HG03103 (cell line): Measurements from ENCODE around the gene TSPEAR.
"Not testable (repeated sequence)": the region's sequence is repeated elsewhere in the genome, so short reads cannot be mapped to it uniquely, and the experiment has no call there.

Source experiments
- ATAC-seq: cut with Tn5 transposase; IDR thresholded peaks from one replicate; pipeline ENCODE4 v1.9.1; 2021; ENCODE audit warnings: low read depth; ENCODE audit not compliant: unreplicated experiment

The TSPEAR gene

DNA sequence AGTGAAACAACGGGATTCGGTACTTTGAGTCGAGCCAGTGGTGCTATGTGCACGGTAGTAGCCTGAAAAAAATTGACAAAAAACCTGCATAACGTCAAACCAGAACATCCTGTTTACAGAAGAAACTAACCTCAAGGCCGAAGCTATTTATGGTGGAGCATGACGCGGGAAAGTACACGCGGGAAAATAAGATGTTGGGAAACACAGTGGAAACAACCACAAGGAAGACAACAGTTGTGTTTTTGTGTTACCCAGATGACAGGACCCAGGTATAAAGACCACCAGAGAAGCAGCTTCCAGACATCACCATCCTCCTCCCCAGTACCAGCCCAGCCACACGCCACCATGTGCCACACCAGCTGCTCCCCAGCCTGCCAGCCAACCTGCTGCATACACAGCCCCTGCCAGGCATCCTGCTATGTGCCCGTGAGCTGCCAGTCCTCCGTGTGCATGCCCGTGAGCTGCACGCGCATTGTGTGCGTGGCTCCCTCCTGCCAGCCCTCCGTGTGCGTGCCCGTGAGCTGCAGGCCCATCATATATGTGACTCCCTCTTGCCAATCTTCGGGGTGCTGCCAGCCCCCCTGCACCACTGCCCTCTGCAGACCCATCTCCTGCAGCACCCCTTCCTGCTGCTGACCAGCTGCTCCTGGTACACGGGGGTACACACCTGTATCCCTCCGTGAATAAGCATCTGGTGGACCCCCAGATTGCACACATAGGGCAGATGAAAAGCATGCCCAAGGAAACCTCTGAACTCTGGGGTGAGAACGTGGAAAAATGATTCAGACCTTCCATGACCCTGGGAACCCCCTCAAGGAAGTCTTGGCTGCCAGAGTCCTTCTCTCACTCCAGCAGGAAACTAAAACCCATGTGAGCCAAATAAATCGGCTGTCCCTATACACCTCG is 53.5 kb downstream of the TSPEAR start, which contains the start of gene KRTAP12-3:
Gene KRTAP12-3, plus strand, starts transcription at position 298 of the 906 bp plus-strand sequence. Its CDS starts 48 bp downstream, at position 346.
- no peak for ATAC-seq

DNA sequence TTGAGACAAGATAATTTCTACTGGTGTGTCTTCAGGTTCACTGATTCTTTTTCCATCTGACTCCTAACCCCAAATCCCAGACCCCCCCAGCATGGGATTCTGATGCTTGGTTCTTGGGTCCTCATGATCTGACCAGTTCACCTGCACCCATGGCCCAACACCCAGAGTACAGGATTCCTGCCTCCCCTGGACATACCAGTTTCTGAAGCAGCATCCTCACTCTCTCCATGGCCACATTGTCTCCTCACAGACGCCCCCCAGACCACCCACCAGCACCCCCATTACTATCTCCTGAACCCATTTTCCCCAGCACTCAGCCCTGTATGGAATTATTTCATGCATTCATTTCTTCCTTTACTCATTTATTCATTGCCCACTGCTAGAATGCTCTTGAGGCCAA is 54.5 kb downstream of the TSPEAR start:
- ATAC-seq = no peak

DNA sequence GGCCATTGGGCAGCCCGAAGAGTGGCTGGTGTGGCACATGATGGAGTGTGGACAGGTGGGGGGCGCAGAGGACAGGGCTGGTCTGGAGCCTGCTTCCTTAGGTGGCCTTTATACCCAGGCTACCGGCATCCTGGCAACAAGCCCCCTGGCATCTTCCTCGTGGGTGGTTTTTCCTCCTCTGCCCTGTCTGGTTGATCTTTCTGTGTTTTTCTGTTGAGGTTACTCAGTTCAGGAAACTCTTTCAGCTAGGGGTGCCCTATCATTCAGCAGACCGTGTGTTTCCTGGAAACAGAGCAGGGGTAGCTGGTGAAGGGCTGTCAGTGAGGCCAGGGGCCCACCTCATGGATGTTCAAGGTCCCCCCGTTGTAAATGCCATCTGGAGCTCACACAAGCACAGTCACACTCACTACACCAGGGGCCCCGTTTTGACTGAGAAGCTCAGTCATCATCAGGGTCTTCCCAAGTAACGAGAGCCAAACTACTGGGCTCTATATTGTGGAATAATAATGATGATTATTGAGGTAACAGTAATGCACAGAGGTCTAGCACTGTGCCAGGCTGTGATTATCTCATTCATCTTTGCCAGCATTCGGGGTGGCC is 56.7 kb downstream of the TSPEAR start, which contains the start of gene KRTAP12-4:
Gene KRTAP12-4, minus strand, starts transcription at position 84 of the 600 bp plus-strand sequence. Its CDS starts 45 bp downstream, at position 39.
- no peak for ATAC-seq

DNA sequence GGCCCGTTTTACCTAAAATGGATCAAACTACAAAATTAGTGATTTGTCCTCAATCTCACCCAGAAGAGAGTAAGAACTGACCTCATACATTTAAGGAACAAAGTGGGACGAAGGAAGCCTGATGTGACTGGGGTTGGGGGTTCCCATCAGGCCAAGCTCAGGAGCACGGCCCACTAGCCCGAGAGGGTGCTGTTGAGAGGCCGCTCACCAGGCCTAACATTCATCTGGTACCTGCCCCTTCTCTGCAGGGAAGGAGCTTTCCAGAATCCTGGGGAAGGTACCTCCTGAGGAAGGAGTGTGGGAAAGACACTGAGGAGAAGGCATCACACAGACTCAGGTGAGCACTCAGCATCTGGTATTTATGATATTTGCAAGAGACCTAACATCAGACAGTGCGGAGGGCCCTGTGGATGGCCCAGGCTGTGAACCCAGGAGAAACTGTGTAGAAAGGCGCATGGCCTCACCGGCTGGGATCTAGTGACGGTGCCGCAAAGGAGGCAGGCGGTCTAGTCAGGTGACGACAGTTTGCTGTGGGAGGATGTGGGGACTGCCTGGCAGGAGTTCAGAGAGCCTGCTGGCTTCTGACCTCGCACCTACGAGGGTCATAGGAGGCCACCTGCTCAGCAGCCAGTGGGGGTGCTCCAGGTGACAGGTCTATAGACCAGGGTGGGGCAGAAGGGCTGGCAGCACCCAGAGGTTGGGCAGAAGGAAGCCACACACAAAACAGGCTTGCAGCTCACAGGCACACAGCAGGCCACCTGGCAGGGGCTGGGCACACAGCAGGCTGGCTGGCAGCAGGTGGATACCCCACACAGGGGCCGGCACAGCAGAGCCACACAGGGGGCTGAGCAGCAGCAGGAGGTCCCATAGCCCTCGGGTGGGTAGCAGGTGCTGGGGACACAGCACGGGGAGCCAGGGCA is 57.5 kb downstream of the TSPEAR start:
- no peak for ATAC-seq

DNA sequence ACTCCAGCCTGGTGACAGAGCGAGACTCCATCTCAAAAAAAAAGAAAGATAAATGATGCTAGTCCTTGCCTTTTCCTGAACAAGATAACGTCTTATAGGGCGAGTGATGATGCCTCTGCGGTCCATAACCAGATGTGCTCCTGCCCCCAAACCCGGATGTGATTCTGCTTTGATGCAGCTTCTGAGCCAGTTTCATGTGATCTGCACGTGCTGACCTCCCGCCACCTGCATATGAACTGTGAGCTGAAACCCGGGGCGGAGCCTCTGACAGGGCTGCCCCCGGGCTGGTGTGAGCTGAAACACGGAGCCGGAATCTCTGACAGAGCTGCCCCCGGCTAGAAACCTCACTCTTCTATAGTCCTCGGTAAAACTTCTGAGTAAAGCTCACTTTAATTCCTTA is 58.2 kb downstream of the TSPEAR start:
- ATAC-seq = no peak

DNA sequence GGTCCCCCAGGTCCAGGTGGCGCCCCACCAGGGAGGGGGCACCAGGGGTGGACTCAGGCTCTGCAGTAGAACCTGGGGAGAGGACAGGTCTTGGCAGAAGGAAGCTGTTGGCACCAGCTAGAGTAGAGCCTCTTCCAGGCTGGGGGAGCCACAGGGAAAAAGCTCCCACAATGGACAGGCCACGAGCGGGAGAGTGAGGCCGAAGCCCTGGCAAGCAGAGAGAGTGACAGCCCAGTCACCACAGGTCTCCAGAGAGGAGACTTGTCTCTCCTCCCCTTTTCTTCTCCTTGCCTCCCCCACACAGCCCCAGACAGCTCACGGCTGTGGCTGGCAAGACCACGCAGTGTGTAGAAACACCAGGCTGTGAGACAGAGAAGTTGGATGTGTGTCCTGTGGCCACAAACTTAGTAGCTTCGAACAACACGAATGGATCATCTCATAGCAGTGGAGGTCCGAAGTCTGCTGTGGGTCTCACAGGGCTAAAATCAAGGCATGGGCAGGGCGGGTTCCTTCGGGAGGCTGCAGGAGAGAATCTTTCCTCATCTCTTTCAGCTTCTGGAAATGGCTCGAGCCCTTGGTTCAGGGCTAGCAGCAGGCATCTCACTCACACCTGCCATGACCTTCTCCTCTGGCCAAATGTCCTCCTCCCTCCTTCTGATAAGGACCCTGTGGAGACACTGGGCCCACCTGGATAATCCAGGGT is 60.2 kb downstream of the TSPEAR start:
- no peak for ATAC-seq

DNA sequence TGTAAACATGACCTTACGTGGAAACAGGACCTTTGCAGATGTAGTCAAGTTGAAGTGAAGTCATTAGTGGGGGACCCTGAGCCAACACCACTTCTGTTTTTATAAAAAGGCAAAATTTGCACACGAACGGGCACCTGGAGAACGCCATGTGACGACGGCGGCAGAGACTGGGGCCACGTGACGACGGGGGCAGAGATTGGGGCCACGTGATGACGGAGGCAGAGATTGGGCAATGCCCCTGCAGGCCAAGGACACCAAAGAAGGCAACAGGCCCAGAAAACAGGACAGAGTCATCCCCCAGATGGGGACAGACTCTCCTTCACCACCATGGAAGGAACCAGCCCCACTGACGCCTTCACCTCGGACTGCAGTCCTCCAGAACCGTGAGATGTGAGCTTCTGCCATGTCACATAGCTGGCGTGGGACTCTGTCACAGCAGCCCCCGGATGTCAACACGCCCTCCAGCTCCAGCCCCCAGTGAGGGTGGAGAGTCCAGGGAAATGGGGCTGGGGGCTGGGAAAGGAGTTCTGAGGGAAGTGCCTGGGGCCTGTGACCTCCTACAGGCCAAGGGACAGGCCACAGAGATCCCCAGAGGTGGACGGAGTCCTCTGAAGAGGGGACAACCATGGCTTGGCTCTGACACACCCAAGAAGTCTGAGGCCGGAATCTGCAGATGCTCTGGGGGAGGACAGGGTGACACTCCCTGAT is 61.0 kb downstream of the TSPEAR start:
- ATAC-seq = no peak

DNA sequence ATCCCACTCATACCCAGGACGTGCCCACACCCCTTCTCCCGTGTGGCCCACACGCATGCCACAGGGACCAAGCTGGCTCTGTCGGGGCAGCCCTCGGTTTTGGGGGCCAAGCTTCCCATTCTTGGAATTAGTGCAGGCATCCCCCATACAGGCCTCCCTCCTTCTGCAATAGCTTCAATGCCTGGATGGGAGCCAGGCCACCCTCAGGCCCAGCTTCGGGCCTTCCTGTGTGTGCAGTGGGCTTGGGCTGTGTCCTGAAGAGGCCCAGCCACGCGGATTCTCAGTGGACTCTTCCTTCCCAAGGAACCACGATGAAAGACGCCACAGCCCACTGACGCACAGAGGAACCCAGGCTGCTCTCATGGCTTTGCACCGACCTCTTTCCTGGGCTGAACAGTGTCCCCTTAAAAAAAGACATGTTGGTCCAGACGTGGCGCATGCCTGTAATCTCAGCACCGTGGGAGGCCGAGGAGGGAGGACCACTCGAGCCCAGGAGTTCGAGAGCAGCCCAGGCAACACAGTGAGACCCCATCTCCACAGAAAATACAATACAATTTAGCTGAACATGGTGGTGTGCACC is 61.8 kb downstream of the TSPEAR start:
- ATAC-seq = no peak

DNA sequence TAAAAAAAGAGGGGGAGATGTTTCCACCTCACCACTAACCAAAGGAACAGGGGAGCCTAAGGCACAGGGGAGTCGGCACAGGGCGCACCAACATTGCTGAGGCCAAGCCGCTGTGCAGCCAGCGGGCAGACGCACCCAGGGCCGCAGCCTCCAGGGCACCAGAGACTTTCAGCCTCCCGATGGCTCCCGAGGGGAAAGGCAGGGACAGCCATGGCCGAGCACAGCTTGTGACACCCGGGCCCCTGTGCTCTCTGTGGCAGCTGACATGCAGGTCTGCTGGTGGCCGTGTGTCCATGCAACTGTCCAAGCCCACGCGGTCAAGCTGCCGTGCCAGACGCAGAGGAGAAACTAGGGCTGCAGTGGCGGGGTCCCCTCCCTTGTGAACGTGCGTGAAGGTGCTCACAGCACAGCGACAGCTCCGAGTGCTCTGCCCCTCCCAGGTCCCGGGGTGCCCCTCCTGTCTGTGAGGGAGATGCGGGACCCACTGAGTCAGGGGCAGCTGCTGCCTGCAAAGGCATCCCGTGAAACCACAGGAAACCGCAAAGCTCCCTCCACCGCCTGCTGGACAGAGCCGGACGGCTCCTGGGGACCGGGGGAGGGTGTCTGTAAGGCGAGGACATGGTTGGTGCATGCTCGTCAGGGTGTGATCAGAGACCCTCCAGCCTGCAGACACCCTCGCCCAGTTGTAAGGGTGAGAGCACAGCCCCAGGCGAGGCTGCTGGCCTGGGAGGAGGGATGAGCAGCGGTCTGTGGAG is 62.6 kb downstream of the TSPEAR start:
- no peak for ATAC-seq

DNA sequence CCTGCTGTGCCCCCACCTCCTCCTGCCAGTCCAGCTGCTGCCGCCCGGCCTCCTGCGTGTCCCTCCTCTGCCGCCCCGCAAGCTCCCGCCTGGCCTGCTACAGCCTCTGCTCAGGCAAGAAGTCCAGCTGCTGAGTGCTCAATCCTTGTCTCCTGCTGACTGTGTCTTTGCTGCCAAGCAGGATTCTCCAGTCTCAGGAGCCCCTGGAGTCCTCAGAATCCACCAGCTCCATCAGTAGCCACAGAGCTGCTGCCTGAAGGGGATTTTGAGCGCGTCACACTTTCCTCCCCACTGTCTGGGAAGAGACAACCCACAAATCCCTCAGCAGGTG is 64.2 kb downstream of the TSPEAR start:
- no peak for ATAC-seq

DNA sequence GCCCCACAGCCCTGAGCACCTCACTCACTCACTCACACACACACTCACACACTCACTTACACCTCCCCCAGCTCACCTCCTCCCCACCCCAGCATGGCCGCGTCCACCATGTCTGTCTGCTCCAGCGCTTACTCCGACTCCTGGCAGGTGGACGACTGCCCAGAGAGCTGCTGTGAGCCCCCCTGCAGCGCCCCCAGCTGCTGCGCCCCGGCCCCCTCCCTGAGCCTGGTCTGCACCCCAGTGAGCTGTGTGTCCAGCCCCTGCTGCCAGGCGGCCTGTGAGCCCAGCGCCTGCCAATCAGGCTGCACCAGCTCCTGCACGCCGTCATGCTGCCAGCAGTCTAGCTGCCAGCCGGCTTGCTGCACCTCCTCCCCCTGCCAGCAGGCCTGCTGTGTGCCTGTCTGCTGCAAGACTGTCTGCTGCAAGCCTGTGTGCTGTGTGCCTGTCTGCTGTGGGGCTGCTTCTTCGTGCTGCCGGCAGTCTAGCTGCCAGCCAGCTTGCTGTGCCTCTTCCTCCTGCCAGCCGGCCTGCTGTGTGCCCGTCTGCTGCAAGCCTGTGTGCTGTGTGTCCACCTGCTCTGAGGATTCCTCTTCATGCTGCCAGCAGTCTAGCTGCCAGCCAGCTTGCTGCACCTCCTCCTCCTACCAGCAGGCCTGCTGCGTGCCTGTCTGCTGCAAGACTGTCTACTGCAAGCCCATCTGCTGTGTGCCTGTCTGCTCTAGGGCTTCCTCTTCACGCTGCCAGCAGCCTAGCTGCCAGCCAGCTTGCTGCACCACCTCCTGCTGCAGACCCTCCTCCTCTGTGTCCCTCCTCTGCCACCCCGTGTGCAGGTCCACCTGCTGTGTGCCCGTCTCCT is 64.8 kb downstream of the TSPEAR start, which contains the start of gene KRTAP10-11:
Gene KRTAP10-11, plus strand, starts transcription at position 49 of the 856 bp plus-strand sequence. Its CDS starts 45 bp downstream, at position 94.
- not testable (repeated sequence) for ATAC-seq

DNA sequence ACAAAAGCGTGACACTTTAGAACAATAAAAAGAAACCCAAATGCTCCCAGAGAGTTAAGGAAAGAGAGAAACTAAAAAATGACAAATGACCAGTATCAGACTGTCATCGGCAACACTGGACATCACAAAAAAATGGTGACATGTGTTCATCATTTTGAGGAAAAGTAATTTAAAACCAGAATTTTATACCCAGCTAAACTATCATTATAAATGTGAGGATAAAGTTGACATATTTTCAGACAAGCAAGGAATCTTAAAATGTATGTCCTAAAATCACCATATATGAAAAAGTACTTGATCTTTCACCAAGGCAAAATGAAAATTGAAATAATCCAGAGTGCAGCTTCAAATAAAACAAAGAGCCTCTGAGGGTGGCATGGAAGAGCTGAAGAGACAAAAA is 66.5 kb downstream of the TSPEAR start:
- no peak for ATAC-seq

DNA sequence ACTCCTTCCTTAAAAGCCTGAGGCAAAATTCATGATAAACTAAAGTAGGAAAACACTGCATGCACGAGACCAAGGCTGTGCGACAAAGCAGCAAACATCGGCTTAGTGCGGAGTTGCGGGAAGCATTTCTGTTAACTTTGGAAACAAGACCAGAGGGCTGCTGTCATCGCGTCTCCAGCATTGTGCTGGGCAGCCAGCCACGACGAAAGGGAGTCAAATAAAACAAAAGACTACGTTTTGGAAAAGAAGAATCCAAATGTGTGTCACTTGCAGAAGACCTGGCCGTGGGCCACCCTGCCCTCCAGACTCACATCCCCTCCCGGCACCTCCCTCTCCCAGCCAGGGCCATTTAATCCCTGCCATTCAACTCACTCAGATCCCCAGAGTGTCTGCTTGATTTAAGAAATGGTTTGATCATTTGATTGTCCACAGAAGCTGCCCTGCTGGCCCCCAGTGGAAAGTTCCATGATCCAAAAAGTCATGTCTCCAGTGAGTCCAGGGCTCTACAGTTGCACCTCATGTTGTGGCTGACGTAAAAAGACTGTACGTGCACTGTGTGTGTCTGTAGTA is 67.5 kb downstream of the TSPEAR start:
- ATAC-seq = no peak

DNA sequence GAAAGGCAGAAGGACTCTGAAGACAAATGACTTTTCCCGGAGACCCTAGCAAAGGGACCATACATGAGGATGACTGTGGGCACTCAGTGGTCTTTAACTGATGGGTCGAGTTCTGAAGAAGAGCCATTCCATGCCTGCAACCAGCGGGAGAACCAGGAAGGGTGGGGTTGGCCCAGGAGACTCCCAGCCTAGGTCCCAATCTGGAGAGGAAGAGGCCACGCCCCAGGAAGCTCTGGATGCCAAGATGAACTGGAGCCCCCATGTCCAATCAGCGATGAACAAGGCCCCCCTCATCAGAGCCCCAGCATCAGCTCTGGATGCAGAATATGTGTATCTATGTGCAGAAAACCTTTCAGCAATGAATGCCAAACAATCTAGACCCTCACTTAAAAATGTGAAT is 70.6 kb downstream of the TSPEAR start:
- ATAC-seq = no peak

DNA sequence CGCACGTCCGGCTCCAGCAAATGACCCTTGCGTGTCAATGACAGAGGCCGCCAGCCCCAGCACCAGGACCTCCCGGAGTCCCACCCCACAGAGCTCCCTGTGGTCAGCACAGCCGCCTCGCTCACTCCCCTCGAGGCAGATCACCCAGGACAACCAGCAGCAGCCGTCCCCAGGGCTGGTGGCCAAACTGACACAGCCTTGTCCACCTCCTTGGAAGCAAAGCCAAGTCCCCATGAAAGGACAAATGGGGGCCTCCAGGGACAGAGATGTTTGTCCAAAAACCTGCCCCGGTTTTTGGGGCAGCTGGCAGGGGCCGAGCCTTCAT is 72.1 kb downstream of the TSPEAR start:
- ATAC-seq = no peak

DNA sequence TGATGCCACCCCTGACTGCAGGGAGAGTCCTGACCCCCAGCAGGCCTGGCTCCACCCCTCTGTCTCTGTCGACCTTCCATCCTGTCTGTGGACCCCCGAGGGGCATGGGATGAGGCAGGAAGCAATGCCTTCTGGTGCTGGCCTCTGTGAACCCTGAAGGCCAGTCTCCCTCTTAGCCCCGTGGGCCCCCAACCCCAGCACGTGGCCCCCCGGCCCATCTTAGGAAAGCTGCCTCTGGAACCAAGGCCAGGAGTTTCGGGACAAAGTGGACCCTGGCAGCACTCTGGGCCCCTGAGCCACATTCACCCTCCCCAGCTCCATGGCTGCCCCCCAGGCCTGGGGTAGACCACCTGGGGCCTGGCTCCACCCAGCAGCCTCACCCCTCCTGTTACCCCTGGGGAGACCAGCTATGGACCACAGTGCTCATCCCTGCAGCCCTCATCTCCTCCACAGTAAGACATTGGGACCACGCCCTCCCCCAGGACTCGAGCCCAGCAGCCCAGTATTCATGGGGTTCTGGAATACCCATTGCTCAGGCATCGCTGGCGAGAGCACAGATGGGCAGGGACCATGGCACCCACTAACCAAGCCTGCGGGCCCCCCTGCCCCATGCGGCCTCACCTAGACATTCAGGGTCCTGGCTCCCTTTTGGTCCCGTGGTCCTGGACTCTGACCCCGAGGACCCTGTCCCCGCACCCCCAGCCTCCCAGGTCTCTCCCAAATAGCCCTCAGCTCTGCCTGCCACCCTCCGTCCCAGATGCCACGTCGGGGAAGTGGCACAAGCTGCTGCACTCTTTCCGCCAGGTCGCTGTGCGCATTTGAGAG is 72.7 kb downstream of the TSPEAR start:
- ATAC-seq = not testable (repeated sequence)
